ENCODE data around the gene NINJ2.
"Not testable (repeated sequence)": the region's sequence is repeated elsewhere in the genome, so short reads cannot be mapped to it uniquely, and the experiment has no call there.

Gene NINJ2

DNA sequence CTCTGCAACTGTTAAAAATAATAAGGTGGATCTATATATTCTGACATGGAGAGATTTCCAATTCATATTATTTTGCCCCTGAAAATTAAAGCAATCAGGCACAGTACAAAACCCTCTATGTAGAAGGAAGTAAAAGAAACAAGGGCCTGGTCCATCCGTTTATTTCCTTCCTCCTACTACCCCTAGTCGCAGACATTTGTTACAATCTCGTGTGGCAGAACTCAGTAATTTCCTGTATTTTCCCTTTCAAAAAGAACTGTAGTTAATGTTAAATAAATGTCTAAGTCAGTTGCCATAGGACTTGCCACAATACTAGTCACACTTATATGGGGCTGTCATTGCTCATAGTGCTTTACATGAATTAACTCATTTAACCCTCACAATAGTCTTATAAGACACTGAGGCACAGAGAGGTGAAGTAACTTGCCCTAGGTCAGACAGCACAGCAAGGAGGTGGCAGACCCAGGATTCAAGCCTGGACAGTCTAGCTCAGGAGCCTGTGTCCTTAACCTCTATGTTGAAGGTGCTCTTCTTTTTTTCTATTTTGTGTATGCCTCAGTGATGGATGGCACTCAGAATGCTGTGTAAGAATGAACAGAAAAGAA is 24.2 kb downstream of the NINJ2 start:
- DNase-seq (no peak), ATAC-seq (no peak)
- no peak overlapping the region for H3K4me3 Mint-ChIP-seq
- H3K27ac Mint-ChIP-seq: peak overlapping the region in 1 of 2 donors; percentile 87
- H3K4me1 Mint-ChIP-seq: peaks cover 50% of the 10 kb centered on the region
- H3K9me3 Mint-ChIP-seq: no peaks in the 10 kb centered on the region
- H3K27me3 Mint-ChIP-seq: no peaks in the 10 kb centered on the region

- DNase-seq (no peak), ATAC-seq (no peak)
- Mint-ChIP-seq H3K27me3 (no peaks in the 10 kb centered on the region), H3K4me1 (peaks cover 46% of the 10 kb centered on the region), H3K9me3 (no peaks in the 10 kb centered on the region), H3K27ac (peak overlapping the region in 1 of 2 donors; percentile 26), H3K4me3 (no peak overlapping the region)
Observed at GRCh38 chr12:636632-637031, 26.6 kb downstream of the NINJ2 start.

- Mint-ChIP-seq H3K9me3 (no peaks in the 10 kb centered on the region), H3K27me3 (no peaks in the 10 kb centered on the region), H3K4me3 (no peak overlapping the region), H3K4me1 (peaks cover 30% of the 10 kb centered on the region), H3K27ac (peak overlapping the region in 1 of 2 donors; percentile 37)
- ATAC-seq (no peak), DNase-seq (no peak)
Observed at GRCh38 chr12:633731-634130, 29.5 kb downstream of the NINJ2 start.

GRCh38 chr12:632102-632696 is 31.0 kb downstream of the NINJ2 start:
- H3K9me3 Mint-ChIP-seq: no peaks in the 10 kb centered on the region
- no peak overlapping the region for H3K4me3 Mint-ChIP-seq
- H3K27ac Mint-ChIP-seq: no peak overlapping the region
- H3K4me1 Mint-ChIP-seq: peaks cover 35% of the 10 kb centered on the region
- no peak for DNase-seq
- ATAC-seq: no peak
- H3K27me3 Mint-ChIP-seq: no peaks in the 10 kb centered on the region

GRCh38 chr12:630656-631632 is 32.3 kb downstream of the NINJ2 start:
- H3K4me1 Mint-ChIP-seq: peaks cover 35% of the 10 kb centered on the region

DNA sequence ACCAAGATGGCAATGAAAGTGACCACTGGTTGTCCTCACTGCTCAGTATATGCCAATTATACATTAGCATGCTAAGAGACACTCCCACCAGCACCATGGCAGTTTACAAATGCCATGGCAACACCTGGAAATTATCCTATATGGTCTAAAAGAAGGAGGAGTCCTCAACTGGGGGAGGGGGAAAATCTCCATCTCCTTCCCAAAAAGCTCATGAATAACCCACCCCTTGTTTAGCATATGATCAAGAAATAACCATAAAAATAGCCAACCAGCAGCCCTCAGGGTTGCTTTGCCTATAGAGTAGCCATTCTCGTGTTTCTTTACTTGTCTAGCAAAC is 34.5 kb downstream of the NINJ2 start:
- ATAC-seq, DNase-seq: not testable (repeated sequence)

More at GRCh38 chr12:630656-631632, 32.3 kb downstream of the NINJ2 start:
- ATAC-seq (no peak), DNase-seq (peak in 1 of 2 donors; percentile 63)
- no peaks in the 10 kb centered on the region for H3K9me3 Mint-ChIP-seq
- no peaks in the 10 kb centered on the region for H3K27me3 Mint-ChIP-seq
- peak overlapping the region in 1 of 2 donors; percentile 93 for H3K4me3 Mint-ChIP-seq
- peak overlapping the region in 1 of 2 donors; percentile 99 for H3K27ac Mint-ChIP-seq

DNA sequence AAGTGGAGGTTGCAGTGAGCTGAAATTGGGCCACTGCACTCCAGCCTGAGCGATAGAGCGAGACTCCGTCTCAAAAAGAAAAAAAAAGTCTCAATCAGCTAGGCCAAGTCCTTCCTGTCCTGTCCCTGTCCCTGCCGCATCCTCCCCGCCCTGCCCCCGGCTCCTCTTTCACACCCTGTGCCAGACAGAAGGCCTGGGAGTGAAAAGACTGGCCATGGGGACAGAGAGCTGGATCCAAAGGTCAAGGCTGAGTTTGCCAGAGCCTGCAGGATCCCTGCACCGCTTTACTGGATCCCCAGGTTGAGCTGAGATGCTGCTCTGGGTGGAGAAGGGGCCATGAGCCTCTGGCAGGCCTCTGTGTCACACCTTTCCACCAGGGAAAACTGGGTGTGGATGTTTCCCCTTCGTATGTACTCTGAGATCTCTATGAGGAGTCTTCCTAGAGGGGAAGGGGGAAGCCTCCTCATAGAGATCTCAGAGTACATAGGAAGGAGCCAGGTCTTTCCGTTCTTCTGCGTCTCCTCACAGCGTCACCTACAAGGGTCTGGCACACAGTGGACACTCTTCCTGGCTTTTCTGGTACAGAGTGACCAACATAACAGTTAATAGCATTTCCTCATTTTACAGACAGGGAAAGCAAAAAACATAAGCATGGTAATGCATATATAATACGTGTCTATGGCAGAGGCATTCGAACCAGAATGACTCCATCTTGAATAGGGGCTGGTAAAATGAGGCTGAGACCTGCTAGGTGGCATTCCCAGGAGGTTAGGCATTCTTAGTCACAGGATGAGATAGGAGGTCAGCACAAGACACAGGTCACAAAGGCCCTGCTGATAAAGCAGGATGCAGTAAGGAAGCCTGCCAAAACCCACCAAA is 35.1 kb downstream of the NINJ2 start:
- no peaks in the 10 kb centered on the region for H3K9me3 Mint-ChIP-seq
- no peak for DNase-seq
- H3K4me3 Mint-ChIP-seq: no peak overlapping the region
- peaks cover 51% of the 10 kb centered on the region for H3K4me1 Mint-ChIP-seq
- no peaks in the 10 kb centered on the region for H3K27me3 Mint-ChIP-seq
- H3K27ac Mint-ChIP-seq: no peak overlapping the region
- no peak for ATAC-seq

More for the DNA sequence above, 34.5 kb downstream of the NINJ2 start:
- H3K4me1 Mint-ChIP-seq: peaks cover 44% of the 10 kb centered on the region
- H3K9me3 Mint-ChIP-seq, H3K4me3 Mint-ChIP-seq, H3K27me3 Mint-ChIP-seq, H3K27ac Mint-ChIP-seq: not testable (repeated sequence)

DNA sequence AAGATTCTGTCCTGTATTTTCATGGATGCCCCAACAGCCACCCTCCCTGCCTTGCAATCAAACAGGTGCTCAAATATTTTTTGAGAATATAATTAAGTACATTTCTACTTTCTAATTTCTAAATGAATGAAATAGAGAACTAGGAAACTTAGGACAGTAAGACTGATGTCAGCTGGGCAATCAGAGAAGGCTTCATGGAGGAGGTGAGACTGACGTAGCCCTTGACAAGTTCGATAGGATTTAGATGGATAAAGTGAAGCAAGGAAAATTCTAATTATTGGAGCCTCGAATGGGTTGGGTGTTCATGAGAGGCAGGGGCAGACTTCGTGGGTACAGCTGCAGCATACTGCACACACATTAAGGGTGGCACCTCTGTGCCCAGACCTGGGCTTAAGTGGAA is 36.0 kb downstream of the NINJ2 start:
- Mint-ChIP-seq H3K9me3 (no peaks in the 10 kb centered on the region), H3K4me1 (peaks cover 51% of the 10 kb centered on the region), H3K27me3 (no peaks in the 10 kb centered on the region), H3K4me3 (no peak overlapping the region), H3K27ac (no peak overlapping the region)
- no peak for ATAC-seq
- DNase-seq: no peak

- Mint-ChIP-seq H3K27me3 (no peaks in the 10 kb centered on the region), H3K27ac (peak overlapping the region in 1 of 2 donors; percentile 8), H3K4me3 (no peak overlapping the region), H3K4me1 (peaks cover 53% of the 10 kb centered on the region), H3K9me3 (no peaks in the 10 kb centered on the region)
- no peak for ATAC-seq
- no peak for DNase-seq
Observed at GRCh38 chr12:625998-626397, 37.2 kb downstream of the NINJ2 start.

DNA sequence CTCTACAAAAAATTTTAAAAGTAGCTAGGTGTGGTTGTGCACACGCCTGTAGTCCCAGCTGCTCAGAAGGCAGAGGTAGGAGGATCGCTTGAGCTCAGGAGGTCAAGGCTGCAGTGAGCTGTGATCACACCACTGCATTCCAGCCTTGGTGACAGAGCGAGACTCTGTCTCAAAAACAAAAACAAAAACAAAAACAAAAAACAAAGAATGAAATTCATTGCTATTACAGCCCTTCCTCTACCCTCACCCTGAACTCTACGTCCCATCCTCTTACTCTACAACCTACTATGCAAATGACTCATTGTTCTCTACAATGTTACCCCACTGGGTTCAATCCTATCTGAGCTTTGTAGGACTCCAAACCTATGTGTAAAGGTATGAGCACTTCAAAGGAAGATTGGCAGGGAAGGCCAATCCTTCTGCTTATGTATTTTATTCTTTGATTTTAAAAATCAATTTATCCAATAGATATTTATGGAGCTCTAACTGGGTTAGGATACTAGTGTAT is 39.3 kb downstream of the NINJ2 start:
- Mint-ChIP-seq H3K27me3 (no peaks in the 10 kb centered on the region), H3K4me3 (no peak overlapping the region), H3K27ac (peak overlapping the region in 1 of 2 donors; percentile 79), H3K9me3 (no peaks in the 10 kb centered on the region), H3K4me1 (peaks cover 61% of the 10 kb centered on the region)
- no peak for ATAC-seq
- no peak for DNase-seq

DNA sequence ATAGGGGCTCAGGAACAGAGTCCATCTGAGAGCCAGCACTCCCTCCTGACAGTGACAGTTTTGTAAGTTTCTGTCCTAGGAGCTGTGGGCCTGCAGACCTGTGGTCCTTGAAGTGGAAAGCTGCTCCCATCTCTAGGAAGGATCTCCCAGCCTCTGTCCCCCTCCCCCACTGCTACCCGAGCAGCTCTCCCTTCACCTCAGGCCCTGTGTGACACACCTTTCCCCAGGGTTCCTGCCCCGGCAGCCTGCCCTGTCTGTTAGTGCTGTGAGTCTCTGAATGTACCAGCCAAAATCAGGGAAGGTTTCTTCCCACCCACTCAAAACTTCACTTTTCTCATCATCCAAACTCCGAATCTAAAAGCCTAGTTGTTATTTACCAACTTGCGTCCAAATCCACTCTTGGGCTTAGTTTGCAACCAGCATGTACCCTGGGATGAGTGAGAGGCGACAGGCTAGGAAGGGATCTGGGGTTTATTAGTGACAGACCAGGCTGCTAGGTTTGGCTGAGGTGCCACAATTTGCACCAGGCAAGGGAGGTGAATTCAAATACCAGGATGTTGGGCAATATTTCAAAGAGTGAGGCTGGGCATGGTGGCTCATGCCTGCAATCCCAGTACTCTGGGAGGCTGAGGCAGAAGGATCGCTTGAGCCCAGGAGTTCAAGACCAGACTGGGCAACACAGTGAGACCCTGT is 39.9 kb downstream of the NINJ2 start:
- Mint-ChIP-seq H3K4me3 (peak overlapping the region; percentile 30 to 31), H3K27me3 (no peaks in the 10 kb centered on the region), H3K4me1 (peaks cover 67% of the 10 kb centered on the region), H3K27ac (peak overlapping the region; percentile 51 to 87), H3K9me3 (no peaks in the 10 kb centered on the region)
- DNase-seq: no peak
- ATAC-seq: no peak

- ATAC-seq: peak; percentile 73
- no peaks in the 10 kb centered on the region for H3K9me3 Mint-ChIP-seq
Observed at GRCh38 chr12:622416-622815, 40.8 kb downstream of the NINJ2 start.

GRCh38 chr12:619346-619745 is 43.9 kb downstream of the NINJ2 start:
- H3K9me3 Mint-ChIP-seq: no peaks in the 10 kb centered on the region
- H3K27ac Mint-ChIP-seq: peak overlapping the region in 1 of 2 donors; percentile 78
- DNase-seq: peak in 1 of 2 donors; percentile 16
- no peaks in the 10 kb centered on the region for H3K27me3 Mint-ChIP-seq
- peak; percentile 65 for ATAC-seq
- H3K4me3 Mint-ChIP-seq: no peak overlapping the region
- peaks cover 71% of the 10 kb centered on the region for H3K4me1 Mint-ChIP-seq

More at GRCh38 chr12:622416-622815, 40.8 kb downstream of the NINJ2 start:
- H3K27ac Mint-ChIP-seq: peak overlapping the region; percentile 75 to 83
- peaks cover 62% of the 10 kb centered on the region for H3K4me1 Mint-ChIP-seq
- no peaks in the 10 kb centered on the region for H3K27me3 Mint-ChIP-seq
- H3K4me3 Mint-ChIP-seq: peak overlapping the region; percentile 31 to 41
- no peak for DNase-seq

DNA sequence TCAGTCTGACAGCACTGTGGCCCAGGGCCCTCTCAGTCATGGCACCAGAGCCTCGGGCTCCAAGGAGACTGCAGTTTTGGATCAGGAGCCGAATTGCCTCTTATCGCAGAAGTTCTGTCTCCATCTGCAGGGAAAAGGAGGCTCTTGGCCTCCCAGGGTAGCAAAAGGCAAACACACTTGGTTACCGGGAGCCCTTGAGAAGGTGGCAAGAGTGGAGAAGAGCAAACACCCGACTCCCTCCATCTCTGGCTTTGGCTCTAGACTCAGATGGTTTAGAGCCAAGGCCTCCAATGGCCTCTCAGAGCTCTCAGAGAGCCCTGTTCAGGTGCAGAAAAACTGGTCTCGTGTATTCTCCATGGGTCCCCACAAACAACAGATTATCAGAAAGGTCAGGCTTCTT is 44.6 kb downstream of the NINJ2 start:
- Mint-ChIP-seq H3K27ac (peak overlapping the region in 1 of 2 donors; percentile 42), H3K4me1 (peaks cover 72% of the 10 kb centered on the region), H3K27me3 (no peaks in the 10 kb centered on the region), H3K4me3 (no peak overlapping the region), H3K9me3 (no peaks in the 10 kb centered on the region)
- DNase-seq: no peak
- ATAC-seq: no peak

All from stimulated activated naive CD8-positive, alpha-beta T cell treated with anti-CD3 and anti-CD28 coated beads, Interleukin-15, amount 100 ng/mL, for 72 hours (primary cell).